NCI-H2029 treated with DMSO at 0.1 percent for 48 hours (cell line): ENCODE data around the gene DRC7.
"Not testable (repeated sequence)": the region's sequence is repeated elsewhere in the genome, so short reads cannot be mapped to it uniquely, and the experiment has no call there.

Experiments used
- DNase-seq: peaks from one replicate; lab custom pipeline; 2025; lab: John Stamatoyannopoulos, UW

Gene DRC7

GRCh38 chr16:57711993-57712392 lies 17.4 kb downstream of the DRC7 start:
- DNase-seq = no peak

- not testable (repeated sequence) for DNase-seq
Observed at GRCh38 chr16:57712569-57712968, 18.0 kb downstream of the DRC7 start.

GRCh38 chr16:57713596-57713995 lies 19.0 kb downstream of the DRC7 start:
- DNase-seq = no peak

- no peak for DNase-seq
Observed at GRCh38 chr16:57714047-57714446, 19.4 kb downstream of the DRC7 start.

- DNase-seq = no peak
Observed at GRCh38 chr16:57720142-57720575, 25.6 kb downstream of the DRC7 start.

- DNase-seq = no peak
Observed at GRCh38 chr16:57721356-57722209, 27.0 kb downstream of the DRC7 start.

- DNase-seq = no peak
Observed at GRCh38 chr16:57722210-57722499, 27.5 kb downstream of the DRC7 start.

- no peak for DNase-seq
Observed at GRCh38 chr16:57722651-57723050, 28.0 kb downstream of the DRC7 start.

- DNase-seq = no peak
Observed at GRCh38 chr16:57723170-57723569, 28.6 kb downstream of the DRC7 start.

GRCh38 chr16:57724531-57724930 lies 29.9 kb downstream of the DRC7 start:
- DNase-seq = no peak

GRCh38 chr16:57725151-57725550 lies 30.5 kb downstream of the DRC7 start:
- no peak for DNase-seq

GRCh38 chr16:57725554-57725953 lies 30.9 kb downstream of the DRC7 start:
- no peak for DNase-seq

GRCh38 chr16:57725976-57726375 lies 31.4 kb downstream of the DRC7 start:
- no peak for DNase-seq

- no peak for DNase-seq
Observed at GRCh38 chr16:57726433-57726947, 31.9 kb downstream of the DRC7 start.

- DNase-seq = no peak
Observed at GRCh38 chr16:57727610-57728009, 33.0 kb downstream of the DRC7 start.

- DNase-seq = peak; percentile 8
Observed at GRCh38 chr16:57728336-57729181, 34.0 kb downstream of the DRC7 start.

- no peak for DNase-seq
Observed at GRCh38 chr16:57729182-57729484, 34.5 kb downstream of the DRC7 start.

GRCh38 chr16:57729852-57730251 lies 35.2 kb downstream of the DRC7 start:
- DNase-seq = not testable (repeated sequence)

- peak; percentile 9 for DNase-seq
Observed at GRCh38 chr16:57730771-57731730, 36.4 kb downstream of the DRC7 start.

- DNase-seq = no peak
Observed at GRCh38 chr16:57732037-57732436, 37.4 kb downstream of the DRC7 start.

- no peak for DNase-seq
Observed at GRCh38 chr16:57732714-57733113, 38.1 kb downstream of the DRC7 start.

GRCh38 chr16:57734308-57734924 lies 39.8 kb downstream of the DRC7 start:
- DNase-seq = no peak
